Naive B cell (primary cell): ENCODE data around the gene TPCN1. TPM values are rescaled to one million over a fixed set of nuclear protein-coding genes. Genes with fewer than 3 reads are reported as not detected.

Experiments used
- ATAC-seq, 2 donors: fragments of 150-1000 bp; cut with Tn5 transposase; 2 replicates each; pipeline ENCODE4 v1.10.0; 2021; ENCODE audit warnings: low read depth in 2 of 2, mild to moderate bottlenecking in 2 of 2, moderate library complexity in 2 of 2
- DNase-seq: peaks from one replicate; pipeline ENCODE4 v3.0.0; 2022
- H3K27ac Mint-ChIP-seq, 6 donors: one replicate each; pipeline ENCODE4 v1.8.0; 2020 to 2022; ENCODE audit warnings: mild to moderate bottlenecking in 6 of 6, mixed read lengths in 6 of 6, moderate library complexity in 5 of 6, inconsistent platforms in 2 of 6
- H3K27me3 Mint-ChIP-seq, 3 donors: one replicate each; pipeline ENCODE4 v1.8.0; 2021 to 2022; ENCODE audit warnings: mixed read lengths in 3 of 3, mild to moderate bottlenecking in 1 of 3
- H3K36me3 Mint-ChIP-seq, 2 donors: one replicate each; pipeline ENCODE4 v1.8.0; 2020 to 2022; ENCODE audit warnings: mixed read lengths in 2 of 2, inconsistent platforms in 1 of 2, mild to moderate bottlenecking in 1 of 2
- H3K4me1 Mint-ChIP-seq, 3 donors: one replicate each; pipeline ENCODE4 v1.8.0; 2020 to 2022; ENCODE audit warnings: mixed read lengths in 3 of 3, inconsistent platforms in 1 of 3, mild to moderate bottlenecking in 1 of 3, moderate library complexity in 1 of 3
- H3K4me3 Mint-ChIP-seq, 8 donors: one replicate each; pipeline ENCODE4 v1.8.0; 2020 to 2022; ENCODE audit warnings: mild to moderate bottlenecking in 8 of 8, mixed read lengths in 8 of 8, moderate library complexity in 8 of 8, inconsistent platforms in 2 of 8
- H3K9me3 Mint-ChIP-seq, 7 donors: one replicate each; pipeline ENCODE4 v1.8.0; 2020 to 2022; ENCODE audit warnings: mixed read lengths in 7 of 7, mild to moderate bottlenecking in 5 of 7, inconsistent platforms in 2 of 7, moderate library complexity in 1 of 7
- polyA plus RNA-seq, 6 donors: library from polyadenylated mRNA; unstranded; fragments of 300-500 nt; fragmentation: Illumina TruSeq; gene quantifications; one replicate each; pipeline ENCODE4 v1.2.3, GENCODE V29; 2021; ENCODE audit warnings: low read depth in 6 of 6

The TPCN1 gene
- polyA plus RNA-seq, 6 donors from 2014 or later: 8.8 to 26.2 (median 18.9) TPM

DNA sequence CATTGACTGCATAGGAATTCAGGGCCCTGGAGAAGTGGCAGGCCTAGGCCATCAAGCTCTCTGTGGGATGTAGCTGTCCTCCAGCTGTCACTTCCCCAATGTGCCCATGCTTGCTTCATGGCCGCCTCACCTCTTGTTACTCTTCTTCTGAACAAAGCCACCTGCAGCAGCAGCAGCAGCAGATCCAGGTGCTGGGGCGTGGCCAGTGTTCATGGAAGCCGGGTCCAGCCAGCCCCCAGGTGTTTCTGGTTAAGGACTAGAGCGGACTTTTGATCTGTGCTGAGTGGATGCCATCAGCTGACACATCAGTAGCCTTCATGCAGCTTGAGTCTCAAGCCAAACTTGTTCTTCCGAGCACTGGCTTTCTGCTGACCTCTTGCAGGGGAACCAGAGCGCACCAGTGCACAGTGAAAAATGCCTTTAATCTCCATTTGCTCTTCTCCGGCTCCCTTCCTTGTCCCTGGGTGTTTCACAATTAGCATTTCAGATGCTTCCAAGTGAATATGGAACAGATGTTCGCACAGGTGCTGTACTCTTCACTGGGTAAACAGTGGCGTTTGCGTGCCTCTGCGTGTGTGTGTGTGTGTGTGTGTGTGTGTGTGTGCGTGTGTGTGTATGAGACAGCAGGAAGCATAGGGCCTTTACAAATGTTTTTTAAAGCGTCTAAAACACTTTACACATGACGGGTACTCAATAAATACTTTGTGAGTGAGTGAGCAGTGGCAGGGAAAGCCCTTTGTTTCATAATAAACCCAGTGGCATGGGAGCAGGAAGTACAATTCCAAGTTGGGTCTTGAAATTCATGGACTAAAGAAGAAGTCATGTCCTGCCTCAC is 20.1 kb downstream of the TPCN1 start:
- Mint-ChIP-seq H3K27ac (peak overlapping the region in 4 of 6 donors; percentile 7 to 78 (median 44)), H3K36me3 (peaks cover 0 to 7% of the 10 kb centered on the region in 2 donors), H3K27me3 (no peaks in the 10 kb centered on the region), H3K9me3 (no peaks in the 10 kb centered on the region), H3K4me1 (peaks cover 47 to 58% (median 58%) of the 10 kb centered on the region in 3 donors), H3K4me3 (peak overlapping the region in 2 of 8 donors; percentile 12 to 59)
- DNase-seq (no peak), ATAC-seq (no peak)

DNA sequence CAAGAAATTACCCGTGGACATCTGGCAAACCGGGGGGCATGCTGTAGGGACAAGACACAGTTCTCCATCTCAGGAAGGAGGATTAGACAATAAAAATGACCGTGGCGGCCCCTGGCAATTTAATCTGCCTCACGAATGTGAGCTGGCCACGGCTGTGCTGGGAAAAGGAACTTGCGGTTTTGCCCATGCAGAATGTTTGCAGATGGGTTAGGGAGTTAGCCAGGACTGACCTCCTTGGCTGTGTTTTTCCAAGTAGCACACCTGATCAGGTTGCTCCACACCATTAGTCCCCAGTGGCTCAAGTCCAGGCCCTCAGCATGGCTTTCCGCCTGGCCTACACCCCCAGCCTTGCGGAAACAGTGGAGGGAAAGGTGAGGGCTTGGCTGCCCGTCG is 20.8 kb downstream of the TPCN1 start:
- Mint-ChIP-seq H3K27me3 (no peaks in the 10 kb centered on the region), H3K27ac (no peak overlapping the region), H3K4me1 (peaks cover 43 to 52% (median 52%) of the 10 kb centered on the region in 3 donors), H3K4me3 (no peak overlapping the region), H3K36me3 (peaks cover 0 to 7% of the 10 kb centered on the region in 2 donors), H3K9me3 (no peaks in the 10 kb centered on the region)
- DNase-seq (no peak), ATAC-seq (no peak)

- Mint-ChIP-seq H3K36me3 (peaks cover 0 to 7% of the 10 kb centered on the region in 2 donors), H3K4me3 (no peak overlapping the region), H3K27ac (peak overlapping the region in 3 of 6 donors; percentile 14 to 72 (median 37)), H3K27me3 (no peaks in the 10 kb centered on the region), H3K9me3 (no peaks in the 10 kb centered on the region), H3K4me1 (peaks cover 41 to 47% (median 46%) of the 10 kb centered on the region in 3 donors)
- DNase-seq: no peak
- ATAC-seq: no peak
Measured at GRCh38 chr12:113242560-113242959, 21.3 kb downstream of the TPCN1 start.

DNA sequence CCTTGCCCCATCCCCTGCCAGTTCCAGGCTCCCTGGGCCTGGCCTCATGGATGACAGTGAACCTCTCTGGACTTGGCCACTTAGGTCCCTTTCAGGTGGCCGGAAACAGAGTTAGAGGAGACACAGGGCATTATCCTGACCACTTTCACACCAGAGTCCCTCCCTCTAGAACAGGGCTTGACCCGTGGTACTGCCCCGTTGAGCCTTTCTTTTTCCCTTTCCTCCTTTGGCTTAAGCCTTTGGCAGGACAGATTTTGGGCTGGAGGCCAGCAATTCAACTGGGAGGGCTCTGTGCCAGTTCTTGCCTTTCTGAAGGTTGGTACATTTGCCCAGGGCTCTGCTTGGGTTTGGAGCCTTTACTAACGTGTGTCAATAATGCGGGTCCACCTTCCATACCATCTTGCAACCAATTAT is 22.8 kb downstream of the TPCN1 start:
- Mint-ChIP-seq H3K4me1 (peaks cover 32 to 36% (median 35%) of the 10 kb centered on the region in 3 donors), H3K27ac (peak overlapping the region in 1 of 6 donors; percentile 84), H3K9me3 (no peaks in the 10 kb centered on the region), H3K36me3 (peaks cover 4 to 17% of the 10 kb centered on the region in 2 donors), H3K27me3 (no peaks in the 10 kb centered on the region), H3K4me3 (no peak overlapping the region)
- ATAC-seq: no peak
- no peak for DNase-seq

- no peak for DNase-seq
- no peaks in the 10 kb centered on the region for H3K9me3 Mint-ChIP-seq
- no peak overlapping the region for H3K4me3 Mint-ChIP-seq
- no peaks in the 10 kb centered on the region for H3K27me3 Mint-ChIP-seq
- ATAC-seq: no peak
- peaks cover 28 to 36% (median 31%) of the 10 kb centered on the region in 3 donors for H3K4me1 Mint-ChIP-seq
- peaks cover 4 to 17% of the 10 kb centered on the region in 2 donors for H3K36me3 Mint-ChIP-seq
- peak overlapping the region in 1 of 6 donors; percentile 30 for H3K27ac Mint-ChIP-seq
Measured at GRCh38 chr12:113244478-113244958, 23.3 kb downstream of the TPCN1 start.

DNA sequence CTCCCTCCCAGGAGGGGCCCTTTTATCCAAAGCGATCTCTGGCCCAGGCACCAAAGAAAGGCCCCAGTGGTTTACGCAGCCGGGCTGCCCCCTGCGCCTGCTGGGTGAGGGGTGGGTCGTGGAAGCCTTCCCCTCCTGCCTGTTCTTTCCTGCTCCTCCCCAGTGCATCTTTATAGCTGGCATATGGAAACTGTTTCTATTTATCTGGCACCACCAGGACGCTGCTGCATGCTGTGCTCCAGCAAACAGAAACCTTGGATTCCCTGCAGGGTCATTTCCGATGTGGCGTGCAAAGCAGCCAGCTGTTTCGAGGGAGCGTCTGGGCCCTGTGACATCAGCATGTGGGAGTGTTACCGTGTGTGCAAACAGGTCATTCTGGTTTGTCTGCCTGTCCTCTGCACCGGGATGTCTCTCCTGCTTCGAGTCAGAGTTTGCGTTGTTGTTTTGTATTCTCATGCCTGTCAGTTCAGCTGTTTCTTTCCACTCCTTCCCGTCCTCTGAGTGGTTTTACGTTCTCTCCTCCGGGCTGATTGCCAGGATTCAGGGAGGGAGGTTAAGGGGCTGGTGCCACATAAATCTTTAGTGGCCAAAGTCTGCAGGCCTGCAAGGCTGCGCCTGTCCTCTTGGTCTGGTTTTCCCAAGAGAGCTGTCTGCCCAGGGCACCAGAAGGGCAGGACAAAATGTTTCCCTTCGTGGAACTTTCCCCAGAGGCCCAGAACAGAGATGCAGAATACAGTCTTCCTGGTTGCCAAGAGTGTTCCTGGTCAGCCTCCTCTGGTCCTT is 24.6 kb downstream of the TPCN1 start:
- no peak for ATAC-seq
- DNase-seq: no peak
- Mint-ChIP-seq H3K4me3 (no peak overlapping the region), H3K4me1 (peaks cover 14 to 27% (median 17%) of the 10 kb centered on the region in 3 donors), H3K27ac (peak overlapping the region in 3 of 6 donors; percentile 49 to 78 (median 54)), H3K27me3 (no peaks in the 10 kb centered on the region), H3K9me3 (no peaks in the 10 kb centered on the region), H3K36me3 (peaks cover 4 to 11% of the 10 kb centered on the region in 2 donors)

DNA sequence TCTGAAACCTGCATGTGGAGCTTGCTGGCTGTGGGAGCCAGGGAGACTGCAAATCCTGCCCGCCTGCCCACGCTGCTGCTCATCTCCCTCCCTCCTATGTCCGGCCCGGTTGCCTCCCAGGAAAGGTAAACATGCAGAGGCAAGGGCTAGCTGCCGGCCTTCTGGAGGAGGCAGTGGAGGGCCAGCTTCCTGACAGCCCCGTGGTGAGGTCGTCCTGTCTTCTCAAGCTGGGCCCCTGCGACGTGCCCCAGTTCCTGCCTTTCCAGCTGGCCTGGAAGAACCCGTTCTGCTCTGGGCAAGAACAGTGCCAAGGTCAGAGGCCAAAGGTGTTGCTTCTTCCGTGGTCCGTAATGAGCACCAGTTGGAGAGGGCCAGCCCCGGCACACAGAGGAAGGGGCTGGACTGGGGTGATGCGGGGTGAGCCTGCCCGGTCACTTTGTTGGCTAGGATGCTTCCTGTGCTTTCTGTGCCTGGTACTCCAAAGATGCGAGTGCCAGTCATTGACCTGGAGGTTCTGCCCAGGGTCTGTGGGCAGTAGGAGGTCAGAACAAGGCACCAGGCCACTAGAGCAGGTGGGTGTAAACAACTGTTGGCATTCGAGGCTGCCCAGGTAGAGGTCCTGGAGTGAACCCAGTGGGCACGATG is 25.3 kb downstream of the TPCN1 start:
- H3K4me1 Mint-ChIP-seq: peaks cover 7 to 23% (median 14%) of the 10 kb centered on the region in 3 donors

DNA sequence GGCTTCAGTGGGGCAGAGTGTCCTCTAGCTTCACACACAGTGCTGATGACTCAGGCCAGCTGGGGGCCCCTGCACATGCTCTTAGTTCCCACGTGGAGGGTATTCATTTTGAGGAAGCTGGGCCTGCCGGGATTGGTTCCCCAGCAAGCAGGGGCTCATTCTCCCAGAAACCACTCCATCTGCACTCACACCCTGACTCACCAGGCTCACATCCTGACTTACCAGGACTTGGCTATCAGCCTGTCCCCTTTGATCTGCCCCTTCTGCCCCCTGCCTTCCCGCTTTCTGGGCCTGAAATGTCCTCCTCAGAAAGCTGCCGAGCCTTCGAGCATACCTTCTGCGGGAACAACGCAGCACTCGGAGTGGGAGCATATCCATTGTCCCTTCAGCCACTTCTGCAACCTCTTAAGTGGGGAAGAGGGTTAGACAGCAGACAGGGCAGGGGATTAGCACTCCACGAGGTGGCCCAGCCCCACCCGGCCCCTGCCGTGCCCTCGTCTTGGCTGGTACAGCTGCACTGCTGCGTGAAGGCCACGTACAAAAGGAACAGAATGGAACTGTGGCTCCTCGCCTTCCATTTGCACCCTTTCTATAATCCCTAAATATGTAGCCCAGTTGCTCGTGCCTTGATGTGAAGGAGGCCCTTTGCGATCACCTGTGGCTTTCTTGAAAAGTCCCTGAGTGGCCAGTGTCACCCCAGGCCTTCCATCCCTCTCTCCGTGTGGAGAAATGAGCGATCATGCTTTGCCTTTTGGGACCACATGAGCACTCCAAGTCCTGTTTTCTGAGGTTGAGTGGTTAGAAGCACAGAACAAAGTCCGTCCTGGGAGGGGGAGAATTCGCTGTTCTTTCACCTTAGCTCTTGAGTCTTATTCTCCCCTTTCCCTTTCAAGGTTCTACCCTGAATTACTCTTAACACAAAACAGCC is 26.1 kb downstream of the TPCN1 start:
- ATAC-seq (no peak), DNase-seq (no peak)
- H3K9me3 Mint-ChIP-seq: peaks cover 0 to 3% (median 0%) of the 10 kb centered on the region in 7 donors
- H3K4me1 Mint-ChIP-seq: peaks cover 5 to 21% (median 14%) of the 10 kb centered on the region in 3 donors
- peaks cover 4 to 21% of the 10 kb centered on the region in 2 donors for H3K36me3 Mint-ChIP-seq
- H3K4me3 Mint-ChIP-seq: no peak overlapping the region
- no peaks in the 10 kb centered on the region for H3K27me3 Mint-ChIP-seq
- H3K27ac Mint-ChIP-seq: peak overlapping the region in 1 of 6 donors; percentile 47

More for the DNA sequence above, 25.3 kb downstream of the TPCN1 start:
- H3K27ac Mint-ChIP-seq: peak overlapping the region in 1 of 6 donors; percentile 47
- DNase-seq: no peak
- H3K9me3 Mint-ChIP-seq: peaks cover 0 to 1% (median 0%) of the 10 kb centered on the region in 7 donors
- ATAC-seq: no peak
- no peaks in the 10 kb centered on the region for H3K27me3 Mint-ChIP-seq
- no peak overlapping the region for H3K4me3 Mint-ChIP-seq
- peaks cover 4 to 13% of the 10 kb centered on the region in 2 donors for H3K36me3 Mint-ChIP-seq

- Mint-ChIP-seq H3K36me3 (peaks cover 4 to 28% of the 10 kb centered on the region in 2 donors), H3K4me1 (peaks cover 6 to 17% (median 8%) of the 10 kb centered on the region in 3 donors), H3K27ac (peak overlapping the region in 1 of 6 donors; percentile 78), H3K9me3 (peaks cover 0 to 6% (median 1%) of the 10 kb centered on the region in 7 donors), H3K4me3 (peak overlapping the region in 2 of 8 donors; percentile 63 to 70), H3K27me3 (no peaks in the 10 kb centered on the region)
- no peak for ATAC-seq
- DNase-seq: no peak
Measured at GRCh38 chr12:113248051-113248825, 27.0 kb downstream of the TPCN1 start.

- H3K4me3 Mint-ChIP-seq: peak overlapping the region in 2 of 8 donors; percentile 63 to 70
- peaks cover 11 to 35% of the 10 kb centered on the region in 2 donors for H3K36me3 Mint-ChIP-seq
- peaks cover 0 to 13% (median 8%) of the 10 kb centered on the region in 7 donors for H3K9me3 Mint-ChIP-seq
- H3K4me1 Mint-ChIP-seq: peaks cover 8 to 17% (median 8%) of the 10 kb centered on the region in 3 donors
- DNase-seq (no peak), ATAC-seq (no peak)
- no peaks in the 10 kb centered on the region for H3K27me3 Mint-ChIP-seq
- H3K27ac Mint-ChIP-seq: no peak overlapping the region
Measured at GRCh38 chr12:113248842-113249435, 27.7 kb downstream of the TPCN1 start.

- Mint-ChIP-seq H3K4me3 (peak overlapping the region in 1 of 8 donors; percentile 16), H3K27ac (no peak overlapping the region), H3K9me3 (peaks cover 0 to 17% (median 10%) of the 10 kb centered on the region in 7 donors), H3K27me3 (no peaks in the 10 kb centered on the region), H3K4me1 (peaks cover 5 to 17% (median 7%) of the 10 kb centered on the region in 3 donors), H3K36me3 (peaks cover 17 to 36% of the 10 kb centered on the region in 2 donors)
- DNase-seq (no peak), ATAC-seq (no peak)
Measured at GRCh38 chr12:113249546-113249945, 28.3 kb downstream of the TPCN1 start.
